Measurements from ENCODE around the gene KIT. TPM values are rescaled to one million over a fixed set of nuclear protein-coding genes. Genes with fewer than 3 reads are reported as not detected.

The KIT gene
- total and polyA plus RNA-seq, 2 of the 4 experiments (the other 2 are of a cell fraction): 3.3 to 5.9 TPM

GRCh38 chr4:54723820-54724219, 66.1 kb downstream of the KIT start:
- no peak overlapping the region for H2AK5ac ChIP-seq (ENCODE audit: low read depth, low read length)
- H3K9ac ChIP-seq (ENCODE audit: low read depth, low read length): no peak overlapping the region
- H3K4me2 ChIP-seq (ENCODE audit: low read depth, low read length): no peak overlapping the region
- 54% methylated on average over 2 of the region's 3 CpGs; no CpG with 5 or more reads in 1 of the 2 experiments for WGBS, 2 experiments (ENCODE audit: extremely low coverage in 2 of 2, insufficient read length in 1 of 2)
- no peak overlapping the region for H3K23ac ChIP-seq (ENCODE audit: low read depth, low read length)
- ChIA-PET CTCF (no interaction called here), POLR2A (ENCODE audit: unreplicated experiment) (no interaction called here)
- H2AFZ ChIP-seq (replicated peaks; ENCODE audit: low read length, poor library complexity): no peak overlapping the region
- DNase-seq: no peak
- H3K9me1 ChIP-seq (ENCODE audit: insufficient read depth, low read length): peaks cover 5% of the 10 kb centered on the region
- H3K36me3 ChIP-seq (ENCODE audit: control insufficient read depth, insufficient read depth, low read length): peaks cover 5% of the 10 kb centered on the region
- no peak overlapping the region for H2BK15ac ChIP-seq (ENCODE audit: low read depth, low read length)
- no peak overlapping the region for H2BK20ac ChIP-seq (ENCODE audit: low read depth, low read length)
- H4K91ac ChIP-seq (ENCODE audit: insufficient read depth, low read depth, low read length): no peak overlapping the region
- no peak overlapping the region for H3K27ac ChIP-seq (ENCODE audit: insufficient read depth, low read length)
- ATAC-seq (ENCODE audit: low read depth): no peak
- H2AK9ac ChIP-seq (replicated peaks; ENCODE audit: low read depth, low read length, poor library complexity): no peak overlapping the region
- H3K27me3 ChIP-seq (ENCODE audit: control insufficient read depth, insufficient read depth, low read length): no peaks in the 10 kb centered on the region
- no peak overlapping the region for H3K4me3 ChIP-seq (ENCODE audit: insufficient read depth, low read depth, low read length)
- no peaks in the 10 kb centered on the region for H3K9me3 ChIP-seq (ENCODE audit: control insufficient read depth, insufficient read depth, low read length)
- H3K14ac ChIP-seq (replicated peaks; ENCODE audit: low read depth, low read length): no peak overlapping the region
- H2BK5ac ChIP-seq (ENCODE audit: low read depth, low read length, poor library complexity, severe bottlenecking): no peak overlapping the region
- no peak overlapping the region for H4K8ac ChIP-seq (ENCODE audit: low read depth in 2 of 2, low read length in 2 of 2)
- no peak overlapping the region for H3K18ac ChIP-seq (ENCODE audit: low read depth, low read length)
- H4K5ac ChIP-seq (ENCODE audit: low read depth, low read length): no peak overlapping the region
- no peak overlapping the region for H2BK120ac ChIP-seq (ENCODE audit: low read depth, low read length)
- H3K4me1 ChIP-seq (ENCODE audit: control insufficient read depth, insufficient read depth, low read length): peaks cover 2% of the 10 kb centered on the region
- no peaks in the 10 kb centered on the region for H4K20me1 ChIP-seq (ENCODE audit: insufficient read depth, low read length)
- no TSS peak for BruUV-seq (replicated peaks)
- dilution Hi-C loops (cut with HindIII; ENCODE audit: low sequenced_read_pairs, unreplicated experiment): no loop called here
- in situ Hi-C loops (cut with MboI; ENCODE audit: low sequenced_read_pairs): no loop called here
- intact Hi-C loops (cut with micrococcal nuclease): no loop called here
- no peaks in the 10 kb centered on the region for H3K79me1 ChIP-seq (ENCODE audit: low read depth in 1 of 2, low read length in 2 of 2)
- TF ChIP-seq POLR2A (IDR thresholded peaks at IDR 0.05; ENCODE audit: low read depth, low read length): no peak
- TF ChIP-seq SMC3 (IDR thresholded peaks at IDR 0.05; ENCODE audit: low read depth, low read length): no peak
- no peak for TF ChIP-seq MAFK (IDR thresholded peaks at IDR 0.05; ENCODE audit: low read depth, low read length)
- no peak for TF ChIP-seq BHLHE40 (IDR thresholded peaks at IDR 0.05; ENCODE audit: low read depth, low read length)
- no peak for TF ChIP-seq RCOR1 (IDR thresholded peaks at IDR 0.05; ENCODE audit: insufficient replicate concordance, low read length)
- no peak for TF ChIP-seq MXI1 (IDR thresholded peaks at IDR 0.05; ENCODE audit: borderline replicate concordance, low read depth, low read length)
- no peak for TF ChIP-seq USF2 (IDR thresholded peaks at IDR 0.05; ENCODE audit: low read depth, low read length)
- no peak for TF ChIP-seq CHD1 (IDR thresholded peaks at IDR 0.05; ENCODE audit: low read depth, low read length)
- no peak for TF ChIP-seq FOS (IDR thresholded peaks at IDR 0.05; ENCODE audit: low read depth, low read length)
- no peak for TF ChIP-seq CTCF (conservative IDR thresholded peaks at IDR 0.05; ENCODE audit: low read depth, low read length)
- H3K56ac ChIP-seq (ENCODE audit: extremely low read depth, insufficient read depth, low read length): no peak overlapping the region
- no peak overlapping the region for H3K4ac ChIP-seq (ENCODE audit: low read depth, low read length)

All from IMR-90 (cell line).